Stimulated activated CD4-positive, alpha-beta T cell treated with anti-CD3 and anti-CD28 coated beads, Interleukin-4, amount 100 ng/mL, for 24 hours (primary cell): ENCODE data around the gene HOMEZ.
"Not testable (repeated sequence)": the region's sequence is repeated elsewhere in the genome, so short reads cannot be mapped to it uniquely, and the experiment has no call there.

Experiments
- DNase-seq: peaks from one replicate; pipeline ENCODE4 v3.0.0-alpha.2; 2020

Gene HOMEZ

GRCh38 chr14:23286020-23286901 lies at the start of gene HOMEZ:
HOMEZ (minus strand) TSS chr14:23286132; CDS start chr14:23285952, 180 bp downstream.
- DNase-seq, result peak; percentile 99

- DNase-seq, result no peak
Measured at GRCh38 chr14:23335623-23336022, 49.7 kb upstream of the HOMEZ start.

GRCh38 chr14:23327947-23328744 lies 42.2 kb upstream of the HOMEZ start:
- DNase-seq, result peak; percentile 75

GRCh38 chr14:23326491-23327332 lies 40.8 kb upstream of the HOMEZ start:
- no peak for DNase-seq

- DNase-seq, result not testable (repeated sequence)
Measured at GRCh38 chr14:23325746-23326145, 39.8 kb upstream of the HOMEZ start.

- no peak for DNase-seq
Measured at GRCh38 chr14:23324993-23325392, 39.1 kb upstream of the HOMEZ start.

GRCh38 chr14:23324455-23324846 lies 38.5 kb upstream of the HOMEZ start:
- no peak for DNase-seq

GRCh38 chr14:23323838-23324454 lies 38.0 kb upstream of the HOMEZ start:
- DNase-seq, result no peak

- no peak for DNase-seq
Measured at GRCh38 chr14:23322568-23323517, 36.9 kb upstream of the HOMEZ start.

- DNase-seq, result peak; percentile 72
Measured at GRCh38 chr14:23321572-23322547, 35.9 kb upstream of the HOMEZ start.

GRCh38 chr14:23320584-23321571 lies 34.9 kb upstream of the HOMEZ start, which contains the start of gene PABPN1:
PABPN1 (plus strand) TSS chr14:23321457; CDS start chr14:23321470, 13 bp downstream.
- peak; percentile 98 for DNase-seq

- DNase-seq, result no peak
Measured at GRCh38 chr14:23319746-23320583, 34.0 kb upstream of the HOMEZ start.

GRCh38 chr14:23316300-23316699 lies 30.4 kb upstream of the HOMEZ start:
- DNase-seq, result no peak

- DNase-seq, result no peak
Measured at GRCh38 chr14:23310546-23310945, 24.6 kb upstream of the HOMEZ start.

GRCh38 chr14:23308721-23309445 lies 23.0 kb upstream of the HOMEZ start:
- DNase-seq, result no peak

GRCh38 chr14:23307687-23308644 lies 22.0 kb upstream of the HOMEZ start:
- no peak for DNase-seq
